OCI-LY7 (cell line): Measurements from ENCODE around the gene PTAFR.

Experiments used
- CTCF ChIP-seq: fragments of 200-600 bp; sonication (generic); conservative IDR thresholded peaks from 2 replicates; pipeline ENCODE4 v1.5.1; 2014; ENCODE audit warnings: mild to moderate bottlenecking, antibody characterized with exemption, low read length, moderate library complexity, mixed read lengths
- EZH2phosphoT487 ChIP-seq: fragments of 200-600 bp; sonication (generic); IDR thresholded peaks from 2 replicates; pipeline ENCODE4 v1.6.1; 2018; ENCODE audit warnings: low read depth, borderline replicate concordance, mild to moderate bottlenecking, mixed run types, antibody characterized with exemption, low read length, moderate library complexity, mixed read lengths

GRCh38 chr1:28154078-28154594 lies 22.4 kb downstream of the PTAFR start:
- no peak for TF ChIP-seq CTCF
- no peak for TF ChIP-seq EZH2phosphoT487
